Stimulated activated CD4-positive, alpha-beta T cell treated with anti-CD3 and anti-CD28 coated beads, Interleukin-4, amount 100 ng/mL, for 1 hour (primary cell): ENCODE results near the gene SH3YL1.

Source experiments
- DNase-seq: peaks from one replicate; pipeline ENCODE4 v3.0.0-alpha.2; 2020

Gene SH3YL1

GRCh38 chr2:256094-256493, 7.7 kb downstream of the SH3YL1 start:
- no peak for DNase-seq

GRCh38 chr2:255195-255594, 8.6 kb downstream of the SH3YL1 start:
- no peak for DNase-seq

- DNase-seq: no peak
Observed at GRCh38 chr2:254241-254640, 9.6 kb downstream of the SH3YL1 start.

GRCh38 chr2:253202-253638, 10.6 kb downstream of the SH3YL1 start:
- no peak for DNase-seq

- no peak for DNase-seq
Observed at GRCh38 chr2:252001-252602, 11.7 kb downstream of the SH3YL1 start.

GRCh38 chr2:249538-250042, 14.2 kb downstream of the SH3YL1 start:
- no peak for DNase-seq

GRCh38 chr2:248724-249123, 15.1 kb downstream of the SH3YL1 start:
- DNase-seq: no peak

GRCh38 chr2:246489-247144, 17.2 kb downstream of the SH3YL1 start:
- no peak for DNase-seq

- DNase-seq: no peak
Observed at GRCh38 chr2:244547-244946, 19.3 kb downstream of the SH3YL1 start.

GRCh38 chr2:238869-239268, 25.0 kb downstream of the SH3YL1 start:
- DNase-seq: no peak

GRCh38 chr2:238431-238830, 25.4 kb downstream of the SH3YL1 start:
- no peak for DNase-seq

GRCh38 chr2:237878-238277, 26.0 kb downstream of the SH3YL1 start:
- DNase-seq: no peak

- DNase-seq: no peak
Observed at GRCh38 chr2:236993-237539, 26.8 kb downstream of the SH3YL1 start.

GRCh38 chr2:234421-234820, 29.4 kb downstream of the SH3YL1 start:
- DNase-seq: no peak

- DNase-seq: no peak
Observed at GRCh38 chr2:233030-233429, 30.8 kb downstream of the SH3YL1 start.

- no peak for DNase-seq
Observed at GRCh38 chr2:231521-232185, 32.2 kb downstream of the SH3YL1 start.

GRCh38 chr2:228518-229278, 35.1 kb downstream of the SH3YL1 start:
- DNase-seq: no peak

- no peak for DNase-seq
Observed at GRCh38 chr2:228115-228514, 35.7 kb downstream of the SH3YL1 start.

- DNase-seq: no peak
Observed at GRCh38 chr2:223971-224760, 39.7 kb downstream of the SH3YL1 start.

GRCh38 chr2:223451-223850, 40.4 kb downstream of the SH3YL1 start:
- no peak for DNase-seq

GRCh38 chr2:216068-216467, 47.8 kb downstream of the SH3YL1 start:
- no peak for DNase-seq
